Keratinocyte (primary cell): ENCODE data around the gene CD4. TPM values are rescaled to one million over a fixed set of nuclear protein-coding genes. Genes with fewer than 3 reads are reported as not detected.
"Not testable (repeated sequence)": the region's sequence is repeated elsewhere in the genome, so short reads cannot be mapped to it uniquely, and the experiment has no call there.

ENCODE experiments used
- DNase-seq: peaks from one replicate; pipeline ENCODE4 v3.0.0-alpha.2; 2011; ENCODE audit warnings: low read depth, missing footprints, low spot score
- FAIRE-seq: peaks from 2 replicates; lab custom pipeline; 2011; peaks lifted over from hg19 to GRCh38; lab: Jason Lieb, UNC
- H2AFZ ChIP-seq: 2 replicates; pipeline ENCODE4 v1.6.0; 2012; ENCODE audit warnings: low read length, control low read depth, inconsistent platforms; ENCODE audit not compliant: control insufficient read depth
- H3K27ac ChIP-seq: 2 replicates; pipeline ENCODE4 v1.5.1; 2011; ENCODE audit warnings: low read length; ENCODE audit not compliant: control insufficient read depth, insufficient read depth
- H3K27me3 ChIP-seq: 3 replicates; pipeline ENCODE4 v1.6.0; 2011; ENCODE audit warnings: low read length; ENCODE audit not compliant: control insufficient read depth, insufficient read depth; ENCODE audit errors: extremely low read depth
- H3K36me3 ChIP-seq, 2 experiments: 2 replicates in 1 of 2; 3 replicates in 1 of 2; pipeline ENCODE4 v1.5.1; 2011; ENCODE audit warnings: low read length in 2 of 2, mild to moderate bottlenecking in 1 of 2; ENCODE audit not compliant: control insufficient read depth in 2 of 2, insufficient read depth in 2 of 2; ENCODE audit errors: extremely low read depth in 1 of 2
- H3K4me1 ChIP-seq: 3 replicates; pipeline ENCODE4 v1.5.1; 2011; ENCODE audit warnings: low read length; ENCODE audit not compliant: control insufficient read depth, insufficient read depth; ENCODE audit errors: extremely low read depth
- H3K4me2 ChIP-seq: 3 replicates; pipeline ENCODE4 v1.6.0; 2011; ENCODE audit warnings: low read depth, low read length; ENCODE audit not compliant: control insufficient read depth, insufficient read depth; ENCODE audit errors: extremely low read depth
- H3K4me3 ChIP-seq, 3 experiments: fragments of 200-600 bp in 1 of 3; sonication (generic) in 1 of 3; 2 replicates in 2 of 3; 3 replicates in 1 of 3; pipeline ENCODE4 v1.5.1; 2011 to 2016; ENCODE audit warnings: low read length in 3 of 3, mild to moderate bottlenecking in 3 of 3, control low read depth in 2 of 3, inconsistent platforms in 1 of 3, low read depth in 1 of 3, mixed read lengths in 1 of 3, mixed run types in 1 of 3, moderate library complexity in 1 of 3; ENCODE audit not compliant: control insufficient read depth in 2 of 3, insufficient read depth in 2 of 3; ENCODE audit errors: extremely low read depth in 1 of 3
- H3K79me2 ChIP-seq: 2 replicates; pipeline ENCODE4 v1.6.0; 2012; ENCODE audit warnings: low read length; ENCODE audit not compliant: control insufficient read depth, insufficient read depth
- H3K9ac ChIP-seq: 3 replicates; pipeline ENCODE4 v1.6.0; 2011; ENCODE audit warnings: low read length; ENCODE audit not compliant: control insufficient read depth, insufficient read depth; ENCODE audit errors: extremely low read depth
- H3K9me1 ChIP-seq: 3 replicates; pipeline ENCODE4 v1.6.0; 2011; ENCODE audit warnings: low read length; ENCODE audit not compliant: control insufficient read depth, insufficient read depth; ENCODE audit errors: extremely low read depth
- H3K9me3 ChIP-seq: 2 replicates; pipeline ENCODE4 v1.5.1; 2012; ENCODE audit warnings: low read depth, low read length; ENCODE audit not compliant: control insufficient read depth
- H4K20me1 ChIP-seq: 3 replicates; pipeline ENCODE4 v1.6.0; 2011; ENCODE audit warnings: low read length; ENCODE audit not compliant: control insufficient read depth, insufficient read depth; ENCODE audit errors: extremely low read depth
- CTCF ChIP-seq, 3 experiments: IDR thresholded peaks in 1 of 3; conservative IDR thresholded peaks in 1 of 3; optimal IDR thresholded peaks in 1 of 3; 2 replicates in 2 of 3; 3 replicates in 1 of 3; pipeline versions ENCODE3 to v1.5.1; 2011; ENCODE audit warnings: low read length in 3 of 3, mild to moderate bottlenecking in 3 of 3, moderate library complexity in 2 of 3, control low read depth in 1 of 3, inconsistent platforms in 1 of 3; ENCODE audit not compliant: insufficient read depth in 2 of 3; ENCODE audit errors: extremely low read depth in 1 of 3
- EZH2 ChIP-seq: IDR thresholded peaks from one replicate; pipeline ENCODE4 v1.6.1; 2012; ENCODE audit warnings: inconsistent platforms, mild to moderate bottlenecking, low read length, moderate library complexity
- dilution Hi-C: fragments of 300-500 bp; cut with MboI; formaldehyde crosslinking; loops from one replicate; pipeline ENCODE4 v1.7.0; 2020; ENCODE audit warnings: low sequenced_read_pairs; ENCODE audit not compliant: extremely low pct_ligation_motif_present
- polyA plus RNA-seq, 5 experiments: library from polyadenylated mRNA; depleted of rRNA in 3 of 5; stranded (reverse) in 3 of 5; stranded (forward) in 1 of 5; unstranded in 1 of 5; fragments of >200 nt; gene quantifications; 1 replicate in 1 of 5; 2 replicates in 3 of 5; 3 replicates in 1 of 5; pipeline versions ENCODE4 v1.2.1 to v1.2.3, GENCODE V29; 2011 to 2012; ENCODE audit warnings: missing spikeins in 2 of 5, low read depth in 1 of 5, low replicate concordance in 1 of 5

CD4 gene
- polyA plus RNA-seq, 1 donor (not counting 4 experiments of a cell fraction or from before 2014, with no cell fraction given): 0.01 TPM

- no peak overlapping the region for H3K4me3 ChIP-seq
- H3K27ac ChIP-seq: no peak overlapping the region
- H3K9me3 ChIP-seq: no peaks in the 10 kb centered on the region
- dilution Hi-C loops: no loop called here
- peaks cover 14% of the 10 kb centered on the region for H3K4me1 ChIP-seq
- peaks cover 14% of the 10 kb centered on the region for H3K79me2 ChIP-seq
- DNase-seq (no peak), FAIRE-seq (no peak)
- peaks cover 42% of the 10 kb centered on the region in 2 experiments for H3K36me3 ChIP-seq
- peaks cover 5% of the 10 kb centered on the region for H4K20me1 ChIP-seq
- H3K9me1 ChIP-seq: no peaks in the 10 kb centered on the region
- no peak overlapping the region for H2AFZ ChIP-seq
- H3K4me2 ChIP-seq: no peak overlapping the region
- H3K27me3 ChIP-seq: no peaks in the 10 kb centered on the region
- TF ChIP-seq EZH2 (no peak), CTCF (optimal IDR thresholded peaks at IDR 0.05 in 1 of 3, IDR thresholded peaks at IDR 0.05 in 1 of 3, conservative IDR thresholded peaks at IDR 0.05 in 1 of 3; ENCODE audit: extremely low read depth in 1 of 3, insufficient read depth in 2 of 3, low read length in 3 of 3) (no peak)
- H3K9ac ChIP-seq: no peak overlapping the region
Observed at GRCh38 chr12:6863586-6864321, 74.4 kb downstream of the CD4 start.

GRCh38 chr12:6865307-6865706 is 76.0 kb downstream of the CD4 start:
- Histone ChIP-seq H3K36me3 (peaks cover 44 to 47% of the 10 kb centered on the region in 2 experiments), H3K79me2 (peaks cover 29% of the 10 kb centered on the region), H4K20me1 (peaks cover 20% of the 10 kb centered on the region), H3K4me1 (peaks cover 25% of the 10 kb centered on the region)
- H3K4me2 ChIP-seq, H3K27me3 ChIP-seq, H3K4me3 ChIP-seq, H3K9ac ChIP-seq, DNase-seq, H3K9me1 ChIP-seq, dilution Hi-C loops, H3K27ac ChIP-seq, FAIRE-seq, H2AFZ ChIP-seq, H3K9me3 ChIP-seq: not testable (repeated sequence)
